Measurements from ENCODE around the gene PDE1C. TPM values are rescaled to one million over a fixed set of nuclear protein-coding genes. Genes with fewer than 3 reads are reported as not detected.
"Not testable (repeated sequence)": the region's sequence is repeated elsewhere in the genome, so short reads cannot be mapped to it uniquely, and the experiment has no call there.

Gene PDE1C
- total RNA-seq, 3 donors from 2014 or later (not counting 1 experiment from before 2014, with no cell fraction given): not detected

DNA sequence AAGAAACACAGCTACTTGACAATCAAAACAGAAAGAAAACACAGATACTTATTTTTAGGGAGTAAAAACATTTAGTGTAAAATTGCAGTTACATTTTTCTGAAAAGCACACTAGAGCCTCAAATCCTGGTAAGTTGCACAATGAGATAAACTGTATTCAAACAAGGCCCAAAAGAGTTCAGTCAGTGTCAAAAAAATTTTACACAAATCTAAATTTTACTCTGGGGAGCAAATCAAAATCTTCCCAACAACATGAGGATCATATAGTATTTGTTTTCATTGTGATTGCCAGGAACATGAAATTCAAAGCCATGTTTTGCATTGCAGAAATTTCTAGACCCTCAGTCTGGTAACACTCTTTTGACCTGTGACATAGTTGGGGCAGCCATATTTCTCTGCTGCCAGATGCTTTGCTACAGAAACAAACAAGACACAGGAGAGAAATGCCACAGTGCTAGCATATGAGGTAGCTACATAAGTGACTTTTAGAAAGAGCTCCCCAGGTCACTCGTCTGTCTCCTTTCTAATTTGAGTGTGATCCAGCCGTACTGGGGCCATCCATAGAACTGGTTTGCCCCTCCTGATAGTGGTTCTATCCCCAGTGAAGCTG, 49.6 kb downstream of the PDE1C start:
- Mint-ChIP-seq H3K4me3 (no peak overlapping the region), H3K9me3 (no peaks in the 10 kb centered on the region), H3K36me3 (no peaks in the 10 kb centered on the region), H3K27me3 (ENCODE audit: low read depth in 2 of 2) (peaks cover 0 to 2% of the 10 kb centered on the region in 2 donors), H3K4me1 (no peaks in the 10 kb centered on the region), H3K27ac (no peak overlapping the region)
- TF ChIP-seq, protein P1, sequence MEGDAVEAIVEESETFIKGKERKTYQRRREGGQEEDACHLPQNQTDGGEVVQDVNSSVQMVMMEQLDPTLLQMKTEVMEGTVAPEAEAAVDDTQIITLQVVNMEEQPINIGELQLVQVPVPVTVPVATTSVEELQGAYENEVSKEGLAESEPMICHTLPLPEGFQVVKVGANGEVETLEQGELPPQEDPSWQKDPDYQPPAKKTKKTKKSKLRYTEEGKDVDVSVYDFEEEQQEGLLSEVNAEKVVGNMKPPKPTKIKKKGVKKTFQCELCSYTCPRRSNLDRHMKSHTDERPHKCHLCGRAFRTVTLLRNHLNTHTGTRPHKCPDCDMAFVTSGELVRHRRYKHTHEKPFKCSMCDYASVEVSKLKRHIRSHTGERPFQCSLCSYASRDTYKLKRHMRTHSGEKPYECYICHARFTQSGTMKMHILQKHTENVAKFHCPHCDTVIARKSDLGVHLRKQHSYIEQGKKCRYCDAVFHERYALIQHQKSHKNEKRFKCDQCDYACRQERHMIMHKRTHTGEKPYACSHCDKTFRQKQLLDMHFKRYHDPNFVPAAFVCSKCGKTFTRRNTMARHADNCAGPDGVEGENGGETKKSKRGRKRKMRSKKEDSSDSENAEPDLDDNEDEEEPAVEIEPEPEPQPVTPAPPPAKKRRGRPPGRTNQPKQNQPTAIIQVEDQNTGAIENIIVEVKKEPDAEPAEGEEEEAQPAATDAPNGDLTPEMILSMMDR (IDR thresholded peaks at IDR 0.05): no peak
- H3K36me3 ChIP-seq (ENCODE audit: control insufficient read depth, insufficient read depth, low read length): no peaks in the 10 kb centered on the region
- ATAC-seq (no peak), DNase-seq (no peak)
- no peak overlapping the region for H3K27ac ChIP-seq (ENCODE audit: low read length)
- H3K4me3 ChIP-seq (ENCODE audit: low read length): no peak overlapping the region
- WGBS (ENCODE audit: insufficient coverage): 85% methylated on average over 2 of the region's 2 CpGs
- H3K9me3 ChIP-seq (ENCODE audit: control insufficient read depth, insufficient read depth, low read length): peaks cover 5% of the 10 kb centered on the region
- H3K4me1 ChIP-seq (ENCODE audit: control insufficient read depth, insufficient read depth, low read length): no peaks in the 10 kb centered on the region
- intact Hi-C loops (cut with micrococcal nuclease): no loop called here
- no peaks in the 10 kb centered on the region for H3K27me3 ChIP-seq (ENCODE audit: control insufficient read depth, insufficient read depth, low read length)

DNA sequence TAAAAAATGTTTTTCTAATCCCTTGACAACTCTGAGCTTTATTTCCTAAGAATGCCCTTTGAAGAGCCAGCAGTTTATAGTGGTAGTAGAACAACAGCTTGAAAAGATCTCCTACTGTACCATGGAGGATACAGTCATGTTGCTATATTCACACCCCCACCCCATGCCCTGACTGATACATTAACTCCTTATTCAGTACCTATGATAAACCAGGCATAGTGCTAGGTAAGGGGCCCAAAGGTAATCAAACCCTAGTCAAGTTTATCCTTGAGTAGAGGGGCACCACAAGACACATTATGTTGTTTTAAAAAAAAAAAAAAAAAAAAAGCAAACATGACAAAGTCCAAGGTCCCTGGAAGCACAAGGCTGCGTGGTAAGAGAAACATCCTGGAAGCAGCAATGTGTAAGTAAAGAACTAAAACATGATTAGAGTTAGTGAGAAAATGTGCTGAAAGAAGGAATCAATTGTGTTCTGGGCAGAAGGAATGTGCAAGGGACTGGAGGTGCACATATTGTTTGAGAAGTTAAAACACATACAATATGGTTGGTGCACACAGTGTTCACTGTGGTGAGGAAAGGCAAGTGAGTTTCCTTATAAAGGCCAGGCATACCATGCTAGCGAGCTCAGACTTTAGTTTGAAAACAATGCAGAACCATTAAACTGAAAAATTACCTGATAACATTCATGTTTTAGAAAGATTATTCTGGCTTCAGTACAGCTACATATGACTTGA, 51.2 kb downstream of the PDE1C start:
- intact Hi-C loops (cut with micrococcal nuclease): no loop called here
- no peaks in the 10 kb centered on the region for H3K27me3 ChIP-seq (ENCODE audit: control insufficient read depth, insufficient read depth, low read length)
- no peak overlapping the region for H3K4me3 ChIP-seq (ENCODE audit: low read length)
- no peaks in the 10 kb centered on the region for H3K9me3 ChIP-seq (ENCODE audit: control insufficient read depth, insufficient read depth, low read length)
- H3K4me1 Mint-ChIP-seq: no peaks in the 10 kb centered on the region
- H3K4me1 ChIP-seq (ENCODE audit: control insufficient read depth, insufficient read depth, low read length): no peaks in the 10 kb centered on the region
- DNase-seq: no peak
- TF ChIP-seq, protein P1 (IDR thresholded peaks at IDR 0.05): no peak
- H3K9me3 Mint-ChIP-seq: peaks cover 2 to 4% of the 10 kb centered on the region in 2 donors
- H3K27ac ChIP-seq (ENCODE audit: low read length): no peak overlapping the region
- H3K27me3 Mint-ChIP-seq (ENCODE audit: low read depth in 2 of 2): peaks cover 0 to 2% of the 10 kb centered on the region in 2 donors
- no peaks in the 10 kb centered on the region for H3K36me3 ChIP-seq (ENCODE audit: control insufficient read depth, insufficient read depth, low read length)
- no peak overlapping the region for H3K4me3 Mint-ChIP-seq
- H3K36me3 Mint-ChIP-seq: no peaks in the 10 kb centered on the region
- WGBS (ENCODE audit: insufficient coverage): 87% methylated on average over 2 of the region's 2 CpGs
- no peak for ATAC-seq
- no peak overlapping the region for H3K27ac Mint-ChIP-seq

DNA sequence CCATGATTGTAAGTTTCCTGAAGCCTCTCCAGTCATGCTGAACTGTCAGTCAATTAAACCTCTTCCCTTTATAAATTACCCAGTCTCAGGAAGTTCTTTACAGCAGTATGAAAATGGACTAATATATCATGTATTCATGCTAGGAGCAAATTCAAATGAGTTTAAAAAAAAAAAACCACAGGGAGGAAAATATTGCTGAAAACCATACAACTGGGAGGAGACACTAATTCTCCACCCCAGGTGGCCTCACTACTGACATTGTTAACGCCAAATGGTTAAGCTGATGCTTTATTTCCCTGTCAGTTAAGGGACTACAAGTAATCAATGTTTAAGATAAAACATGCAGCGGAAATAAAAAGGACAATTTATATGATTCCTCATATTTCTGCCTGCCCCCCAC, 55.1 kb downstream of the PDE1C start:
- H3K36me3 Mint-ChIP-seq: peaks cover 6% of the 10 kb centered on the region
- Histone ChIP-seq H3K27me3 (ENCODE audit: control insufficient read depth, insufficient read depth, low read length) (no peaks in the 10 kb centered on the region), H3K4me3 (ENCODE audit: low read length) (no peak overlapping the region), H3K9me3 (ENCODE audit: control insufficient read depth, insufficient read depth, low read length) (no peaks in the 10 kb centered on the region), H3K36me3 (ENCODE audit: control insufficient read depth, insufficient read depth, low read length) (no peaks in the 10 kb centered on the region), H3K27ac (ENCODE audit: low read length) (no peak overlapping the region), H3K4me1 (ENCODE audit: control insufficient read depth, insufficient read depth, low read length) (no peaks in the 10 kb centered on the region)
- intact Hi-C loops (cut with micrococcal nuclease): no loop called here
- 95% methylated on average over 2 of the region's 2 CpGs for WGBS (ENCODE audit: insufficient coverage)
- H3K4me3 Mint-ChIP-seq: no peak overlapping the region
- no peaks in the 10 kb centered on the region for H3K4me1 Mint-ChIP-seq
- no peak overlapping the region for H3K27ac Mint-ChIP-seq
- peaks cover 6 to 11% of the 10 kb centered on the region in 2 donors for H3K9me3 Mint-ChIP-seq
- DNase-seq: no peak
- TF ChIP-seq, protein P1 (IDR thresholded peaks at IDR 0.05): no peak
- ATAC-seq: no peak
- H3K27me3 Mint-ChIP-seq (ENCODE audit: low read depth in 2 of 2): no peaks in the 10 kb centered on the region

DNA sequence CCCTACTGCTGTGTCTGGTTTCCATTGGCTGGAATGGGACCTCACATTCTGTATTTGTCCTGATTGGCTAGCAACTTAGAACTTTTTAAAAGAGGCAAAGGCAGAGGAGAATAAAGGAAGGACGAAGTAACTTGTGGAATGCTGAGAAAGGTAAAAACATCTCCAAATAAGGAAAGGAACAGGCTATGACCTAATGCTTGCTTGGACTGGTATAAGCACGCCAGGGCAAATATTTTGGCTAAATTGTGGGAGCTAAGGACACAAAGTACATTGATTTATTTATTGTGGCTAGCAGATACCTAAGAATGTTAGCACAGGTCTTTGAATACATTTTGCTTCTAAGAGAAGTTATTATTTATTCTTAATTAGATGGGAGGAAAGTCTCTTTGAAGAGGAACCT, 56.7 kb downstream of the PDE1C start:
- intact Hi-C loops (cut with micrococcal nuclease); H3K9me3 ChIP-seq (ENCODE audit: control insufficient read depth, insufficient read depth, low read length); H3K36me3 ChIP-seq (ENCODE audit: control insufficient read depth, insufficient read depth, low read length); H3K36me3 Mint-ChIP-seq; ATAC-seq; H3K27me3 ChIP-seq (ENCODE audit: control insufficient read depth, insufficient read depth, low read length); H3K4me1 Mint-ChIP-seq; H3K27ac Mint-ChIP-seq; H3K27me3 Mint-ChIP-seq (ENCODE audit: low read depth in 2 of 2); H3K4me3 Mint-ChIP-seq; DNase-seq; H3K4me1 ChIP-seq (ENCODE audit: control insufficient read depth, insufficient read depth, low read length); H3K4me3 ChIP-seq (ENCODE audit: low read length); H3K27ac ChIP-seq (ENCODE audit: low read length): not testable (repeated sequence)
- WGBS (ENCODE audit: insufficient coverage): 68% methylated on average over 2 of the region's 2 CpGs
- H3K9me3 Mint-ChIP-seq: peaks cover 6 to 11% of the 10 kb centered on the region in 2 donors

All from natural killer cell (primary cell).